Psoas muscle (tissue), 8 donors: Measurements from ENCODE around the gene C1orf198. TPM values are rescaled to one million over a fixed set of nuclear protein-coding genes. Genes with fewer than 3 reads are reported as not detected.

ENCODE experiments used
- ATAC-seq, 4 donors: fragments of 200-7000 bp; cut with Tn5 transposase; one replicate each; pipeline ENCODE4 v1.9.1; 2020; ENCODE audit warnings: moderate library complexity in 3 of 4, mild to moderate bottlenecking in 2 of 4
- DNase-seq, 2 donors: peaks; one replicate each; pipeline ENCODE4 v3.0.0-alpha.2; 2020
- H3K27ac ChIP-seq: fragments of 200-600 bp; one replicate; pipeline ENCODE4 v1.8.0; 2022
- H3K27me3 ChIP-seq, 3 donors: fragments of 200-600 bp in 1 of 3; one replicate each; pipeline versions ENCODE4 v1.6.1 to v1.8.0; 2013 to 2022; ENCODE audit warnings: low read length in 2 of 3, mild to moderate bottlenecking in 2 of 3, moderate library complexity in 1 of 3; ENCODE audit not compliant: insufficient read depth in 3 of 3
- H3K36me3 ChIP-seq, 2 donors: fragments of 200-600 bp in 1 of 2; one replicate each; pipeline versions ENCODE4 v1.6.1 to v1.8.0; 2013 to 2022; ENCODE audit warnings: low read depth in 1 of 2, mild to moderate bottlenecking in 1 of 2, moderate library complexity in 1 of 2; ENCODE audit not compliant: insufficient read depth in 1 of 2
- H3K4me1 ChIP-seq: fragments of 200-600 bp; one replicate; pipeline ENCODE4 v1.8.0; 2022
- H3K4me3 ChIP-seq: fragments of 200-600 bp; one replicate; pipeline ENCODE4 v1.8.0; 2022; ENCODE audit warnings: mild to moderate bottlenecking
- H3K9me3 ChIP-seq: fragments of 200-600 bp; one replicate; pipeline ENCODE4 v1.8.0; 2022
- CTCF ChIP-seq: fragments of 200-600 bp; IDR thresholded peaks from one replicate; pipeline ENCODE4 v1.8.0; 2022; ENCODE audit warnings: antibody characterized with exemption
- whole genome bisulfite sequencing, 3 donors: extraction: QIAGEN DNeasy Blood & Tissue Kit; methylation state at CpG; one replicate each; pipeline versions ENCODE4 v1.1.6 to v1.1.7; 2013; 5-methylcytosine and 5-hydroxymethylcytosine counted together
- intact Hi-C, 2 donors: fragments of 100-400 bp; cut with DNase I; formaldehyde crosslinking; loops; one replicate each; pipeline versions ENCODE4 v1.11.0 to v1.14.2; 2022
- polyA plus RNA-seq, 3 donors: library from polyadenylated mRNA; stranded (reverse); fragments of 200-250 nt; gene quantifications; one replicate each; pipeline ENCODE4 v1.2.3, GENCODE V29; 2013
- total RNA-seq, 4 donors: library from RNA; stranded (reverse); fragmentation: NEBNext Ultra II Directional in 2 of 4; extraction: Animal tissue kit (Norgen Biotek cat#: 25700) in 2 of 4; gene quantifications; one replicate each; pipeline versions ENCODE4 v1.2.1 to v1.2.4, GENCODE V29; 2021 to 2023
- donor health status: healthy with polysubstance abuse.
- donor health status: DM: no; HTN: no; CAD: no; lungs with moderate emphysema.
- donor health status: Bipolar disorder and iron deficiency.
- donor health status: healthy.
- donor health status: DM: yes; HTN: yes; CAD: no.
- donor health status: DM: no; HTN: no; CAD: no.
- donor health status: DM: no; HTN: no; CAD: no.
- donor health status: DM: yes; HTN: yes; CAD: no.

C1orf198 gene
- total and polyA plus RNA-seq, 7 donors: 32.0 to 122 (median 81.8) TPM

GRCh38 chr1:230816018-230816417 lies 52.3 kb downstream of the C1orf198 start:
- DNase-seq: no peak
- no peak for TF ChIP-seq CTCF
- H3K27ac ChIP-seq: no peak overlapping the region
- peaks cover 13% of the 10 kb centered on the region for H3K9me3 ChIP-seq
- intact Hi-C loops: no loop called here
- H3K4me1 ChIP-seq: no peaks in the 10 kb centered on the region
- no peak overlapping the region for H3K4me3 ChIP-seq
- H3K36me3 ChIP-seq: no peaks in the 10 kb centered on the region
- peak in 3 of 4 donors; percentile 23 to 35 (median 30) for ATAC-seq
- no peaks in the 10 kb centered on the region for H3K27me3 ChIP-seq

GRCh38 chr1:230814949-230815692 lies 53.2 kb downstream of the C1orf198 start:
- WGBS, 3 donors: 49 to 58% (median 57%) methylated on average over 3 of the region's 3 CpGs
- Histone ChIP-seq H3K9me3 (peaks cover 13% of the 10 kb centered on the region), H3K36me3 (no peaks in the 10 kb centered on the region), H3K4me1 (no peaks in the 10 kb centered on the region), H3K27ac (no peak overlapping the region), H3K4me3 (no peak overlapping the region), H3K27me3 (no peaks in the 10 kb centered on the region)
- intact Hi-C loops: no loop called here
- peak in 2 of 4 donors; percentile 45 for ATAC-seq
- no peak for DNase-seq
- no peak for TF ChIP-seq CTCF

GRCh38 chr1:230812568-230812967 lies 55.8 kb downstream of the C1orf198 start:
- intact Hi-C loops: no loop called here
- Histone ChIP-seq H3K4me1 (no peaks in the 10 kb centered on the region), H3K27ac (no peak overlapping the region), H3K36me3 (no peaks in the 10 kb centered on the region), H3K4me3 (no peak overlapping the region), H3K27me3 (no peaks in the 10 kb centered on the region), H3K9me3 (peaks cover 13% of the 10 kb centered on the region)
- ATAC-seq (no peak), DNase-seq (no peak)
- no peak for TF ChIP-seq CTCF
- 94 to 98% (median 94%) methylated on average over 2 of the region's 2 CpGs for WGBS, 3 donors

- H3K4me1 ChIP-seq: no peaks in the 10 kb centered on the region
- H3K36me3 ChIP-seq: no peaks in the 10 kb centered on the region
- ATAC-seq (peak in 3 of 4 donors; percentile 34 to 56 (median 43)), DNase-seq (no peak)
- H3K9me3 ChIP-seq: peaks cover 13% of the 10 kb centered on the region
- TF ChIP-seq CTCF: no peak
- intact Hi-C loops: loop anchor here in 1 of 2 donors (5.0 kb wide), 1 partner anchor 58 kb away; the partner anchor contains the start of gene C1orf198
- no peak overlapping the region for H3K27ac ChIP-seq
- no peaks in the 10 kb centered on the region for H3K27me3 ChIP-seq
- no peak overlapping the region for H3K4me3 ChIP-seq
- 60 to 70% (median 66%) methylated on average over 8 of the region's 8 CpGs for WGBS, 3 donors
These were observed 58.9 kb downstream of the C1orf198 start for GRCh38 chr1:230809256-230809990.
